ENCODE data around the gene OGDH. TPM values are rescaled to one million over a fixed set of nuclear protein-coding genes. Genes with fewer than 3 reads are reported as not detected.
"Not testable (repeated sequence)": the region's sequence is repeated elsewhere in the genome, so short reads cannot be mapped to it uniquely, and the experiment has no call there.

The OGDH gene
- total RNA-seq, 1 experiment from 2014 or later: 81.6 TPM

- no peak for DNase-seq (ENCODE audit: low spot score)
These were observed 60.8 kb downstream of the OGDH start for GRCh38 chr7:44667190-44667589.

GRCh38 chr7:44671069-44671468 lies 64.6 kb downstream of the OGDH start:
- no peak for DNase-seq (ENCODE audit: low spot score)

GRCh38 chr7:44673324-44673723 lies 66.9 kb downstream of the OGDH start:
- DNase-seq (ENCODE audit: low spot score): no peak

GRCh38 chr7:44673771-44674170 lies 67.3 kb downstream of the OGDH start:
- DNase-seq (ENCODE audit: low spot score): no peak

GRCh38 chr7:44674381-44674780 lies 68.0 kb downstream of the OGDH start:
- DNase-seq (ENCODE audit: low spot score): no peak

GRCh38 chr7:44676776-44677175 lies 70.3 kb downstream of the OGDH start:
- no peak for DNase-seq (ENCODE audit: low spot score)

GRCh38 chr7:44678101-44678470 lies 71.7 kb downstream of the OGDH start:
- DNase-seq (ENCODE audit: low spot score): no peak

- no peak for DNase-seq (ENCODE audit: low spot score)
These were observed 72.2 kb downstream of the OGDH start for GRCh38 chr7:44678471-44679179.

- DNase-seq (ENCODE audit: low spot score): no peak
These were observed 75.2 kb downstream of the OGDH start for GRCh38 chr7:44681645-44682044.

- DNase-seq (ENCODE audit: low spot score): no peak
These were observed 79.3 kb downstream of the OGDH start for GRCh38 chr7:44685723-44686122.

GRCh38 chr7:44689427-44689826 lies 83.0 kb downstream of the OGDH start:
- no peak for DNase-seq (ENCODE audit: low spot score)

- no peak for DNase-seq (ENCODE audit: low spot score)
These were observed 87.3 kb downstream of the OGDH start for GRCh38 chr7:44693641-44694313.

- no peak for DNase-seq (ENCODE audit: low spot score)
These were observed 87.9 kb downstream of the OGDH start for GRCh38 chr7:44694326-44694725.

- DNase-seq (ENCODE audit: low spot score): no peak
These were observed 88.3 kb downstream of the OGDH start for GRCh38 chr7:44694766-44695165.

- DNase-seq (ENCODE audit: low spot score): no peak
These were observed 89.3 kb downstream of the OGDH start for GRCh38 chr7:44695756-44696155.

GRCh38 chr7:44696728-44697127 lies 90.3 kb downstream of the OGDH start:
- DNase-seq (ENCODE audit: low spot score): no peak

- DNase-seq (ENCODE audit: low spot score): no peak
These were observed 91.0 kb downstream of the OGDH start for GRCh38 chr7:44697136-44698045.

- DNase-seq (ENCODE audit: low spot score): no peak
These were observed 91.7 kb downstream of the OGDH start for GRCh38 chr7:44698046-44698580.

- DNase-seq (ENCODE audit: low spot score): not testable (repeated sequence)
These were observed 93.2 kb downstream of the OGDH start for GRCh38 chr7:44699598-44699997.

GRCh38 chr7:44700322-44700721 lies 93.9 kb downstream of the OGDH start:
- DNase-seq (ENCODE audit: low spot score): no peak

GRCh38 chr7:44703391-44703790 lies 97.0 kb downstream of the OGDH start:
- not testable (repeated sequence) for DNase-seq (ENCODE audit: low spot score)

GRCh38 chr7:44703921-44704320 lies 97.5 kb downstream of the OGDH start:
- DNase-seq (ENCODE audit: low spot score): no peak
